GM19025 (cell line): Measurements from ENCODE around the gene MRPL33.

Experiments used
- ATAC-seq: cut with Tn5 transposase; IDR thresholded peaks from one replicate; pipeline ENCODE4 v1.9.1; 2021; ENCODE audit warnings: mild to moderate bottlenecking, low read depth, moderate library complexity; ENCODE audit not compliant: unreplicated experiment

Gene MRPL33

GRCh38 chr2:27806311-27807059, 35.0 kb downstream of the MRPL33 start:
- no peak for ATAC-seq

GRCh38 chr2:27807476-27807875, 36.0 kb downstream of the MRPL33 start:
- ATAC-seq: no peak

GRCh38 chr2:27808418-27808817, 36.9 kb downstream of the MRPL33 start:
- ATAC-seq: no peak

- no peak for ATAC-seq
Measured at GRCh38 chr2:27808984-27809383, 37.5 kb downstream of the MRPL33 start.

GRCh38 chr2:27809761-27810241, 38.3 kb downstream of the MRPL33 start:
- no peak for ATAC-seq

- ATAC-seq: no peak
Measured at GRCh38 chr2:27810455-27810854, 38.9 kb downstream of the MRPL33 start.

- no peak for ATAC-seq
Measured at GRCh38 chr2:27811768-27812167, 40.2 kb downstream of the MRPL33 start.

GRCh38 chr2:27814758-27815157, 43.2 kb downstream of the MRPL33 start:
- no peak for ATAC-seq

- no peak for ATAC-seq
Measured at GRCh38 chr2:27815860-27816438, 44.4 kb downstream of the MRPL33 start.

GRCh38 chr2:27822049-27822448, 50.5 kb downstream of the MRPL33 start:
- ATAC-seq: no peak

GRCh38 chr2:27823135-27823534, 51.6 kb downstream of the MRPL33 start:
- ATAC-seq: no peak

- no peak for ATAC-seq
Measured at GRCh38 chr2:27823569-27823968, 52.0 kb downstream of the MRPL33 start.

- ATAC-seq: no peak
Measured at GRCh38 chr2:27824401-27824800, 52.9 kb downstream of the MRPL33 start.

GRCh38 chr2:27828305-27828704, 56.8 kb downstream of the MRPL33 start:
- ATAC-seq: no peak
